GM19463 (cell line): ENCODE data around the gene ARIH2.
A peak's percentile ranks its signal among the peaks of the same experiment; 100 is the strongest.

Source experiments
- ATAC-seq: cut with Tn5 transposase; IDR thresholded peaks from one replicate; pipeline ENCODE4 v1.9.1; 2021; ENCODE audit warnings: mild to moderate bottlenecking, moderate library complexity; ENCODE audit not compliant: unreplicated experiment

The ARIH2 gene

DNA sequence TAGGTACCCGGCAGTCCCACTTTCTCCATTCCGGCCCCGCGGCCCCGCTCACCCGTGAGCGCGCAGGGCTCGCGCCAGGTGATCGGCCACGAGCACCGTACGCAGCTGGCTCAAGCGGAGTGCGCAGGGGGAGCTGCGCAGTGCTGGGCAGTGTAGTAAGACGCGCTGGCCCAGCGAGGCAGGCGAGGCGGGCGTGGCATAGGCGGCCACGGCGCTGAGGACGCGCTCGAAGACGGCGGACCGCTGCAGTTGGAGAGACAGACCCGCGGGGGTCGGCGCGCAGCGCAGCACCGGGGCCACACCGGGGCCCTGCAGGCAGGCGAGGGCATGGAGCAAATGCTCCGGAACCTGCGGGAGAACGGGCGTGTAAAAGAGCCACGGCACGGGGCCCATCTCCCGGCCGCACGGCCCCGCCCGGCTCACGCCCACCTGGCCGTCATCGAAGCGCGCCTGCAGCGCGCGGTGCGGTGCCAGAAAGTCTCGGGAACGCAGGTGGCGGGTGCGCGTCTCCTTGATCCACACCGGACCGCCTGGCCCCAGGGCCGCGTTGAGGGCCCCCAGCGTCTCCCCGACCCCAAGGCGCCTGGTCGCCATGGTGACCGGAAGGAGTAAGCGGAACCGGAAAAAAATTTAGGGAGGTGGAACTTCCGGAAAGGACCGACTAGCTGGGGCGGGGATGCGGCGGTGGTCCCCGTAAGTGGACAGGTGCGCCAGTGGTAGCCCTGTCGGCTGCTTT, 99.5 kb downstream of the ARIH2 start, which contains the start of gene DALRD3:
Gene DALRD3 (minus strand): TSS at position 610 of the 736 bp plus-strand sequence. CDS start 16 bp downstream, at position 594.
- ATAC-seq, result no peak

DNA sequence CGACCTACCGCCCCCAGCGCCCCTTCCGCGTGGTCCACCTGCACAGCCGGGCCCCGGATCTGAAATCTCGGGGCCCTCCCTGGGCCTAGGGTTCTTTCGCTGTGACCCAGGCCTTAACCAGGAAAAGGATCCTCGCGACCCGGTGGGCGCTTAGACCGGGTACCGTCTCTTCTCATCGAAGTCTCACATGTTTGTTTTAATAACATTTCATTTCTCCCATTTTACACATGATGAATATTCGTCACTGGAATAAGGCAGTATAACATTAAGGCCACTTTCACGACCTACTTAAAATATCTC, 100.0 kb downstream of the ARIH2 start:
- ATAC-seq, result no peak

DNA sequence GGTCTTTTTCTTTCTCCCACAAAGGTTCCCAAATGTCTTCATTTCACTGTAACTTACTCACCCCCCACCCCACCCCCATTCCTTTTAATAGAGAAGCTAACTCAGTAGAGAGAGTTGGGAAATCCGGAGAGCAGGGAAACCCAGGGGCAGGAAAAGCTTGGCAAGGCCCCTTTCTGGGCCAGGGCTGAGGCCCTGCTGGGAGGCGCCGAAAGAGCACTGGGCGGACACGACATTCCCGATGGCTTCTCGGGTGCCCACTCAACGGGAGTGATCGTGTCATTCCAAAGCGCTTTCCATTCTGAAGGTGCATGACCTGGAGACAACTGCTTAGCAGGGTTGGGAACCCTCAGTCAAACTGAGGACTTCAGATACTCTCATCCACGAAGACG, 101.3 kb downstream of the ARIH2 start:
- no peak for ATAC-seq

GRCh38 chr3:49020330-49021212, 101.9 kb downstream of the ARIH2 start:
- ATAC-seq, result no peak

GRCh38 chr3:49021213-49021812, 102.7 kb downstream of the ARIH2 start:
- ATAC-seq, result peak; percentile 52

GRCh38 chr3:49021813-49022687, 103.4 kb downstream of the ARIH2 start, which contains the start of gene NDUFAF3:
TSS of gene NDUFAF3 (plus strand) at chr3:49022121. CDS start at chr3:49022145, 24 bp downstream.
- peak; percentile 58 for ATAC-seq

- ATAC-seq, result no peak
Observed at GRCh38 chr3:49022688-49023171, 104.1 kb downstream of the ARIH2 start.

DNA sequence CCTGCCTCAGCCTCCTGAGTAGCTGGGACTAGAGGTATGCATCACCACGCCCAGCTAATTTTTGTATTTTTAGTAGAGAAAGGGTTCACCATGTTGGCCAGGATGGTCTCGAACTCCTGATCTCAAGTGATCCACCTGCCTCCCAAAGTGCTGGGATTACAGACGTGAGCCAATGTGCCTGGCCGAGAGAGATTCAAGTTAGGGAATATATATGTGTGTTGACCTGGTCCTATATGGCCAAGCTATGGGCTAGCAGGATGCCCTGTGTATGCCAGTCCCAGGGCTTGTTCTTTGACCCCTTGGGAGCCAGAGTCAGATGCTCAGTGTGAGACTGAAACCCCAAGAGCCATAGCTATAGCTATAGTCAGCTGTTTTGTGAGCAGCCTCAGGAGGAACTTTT, 105.1 kb downstream of the ARIH2 start:
- ATAC-seq, result no peak

DNA sequence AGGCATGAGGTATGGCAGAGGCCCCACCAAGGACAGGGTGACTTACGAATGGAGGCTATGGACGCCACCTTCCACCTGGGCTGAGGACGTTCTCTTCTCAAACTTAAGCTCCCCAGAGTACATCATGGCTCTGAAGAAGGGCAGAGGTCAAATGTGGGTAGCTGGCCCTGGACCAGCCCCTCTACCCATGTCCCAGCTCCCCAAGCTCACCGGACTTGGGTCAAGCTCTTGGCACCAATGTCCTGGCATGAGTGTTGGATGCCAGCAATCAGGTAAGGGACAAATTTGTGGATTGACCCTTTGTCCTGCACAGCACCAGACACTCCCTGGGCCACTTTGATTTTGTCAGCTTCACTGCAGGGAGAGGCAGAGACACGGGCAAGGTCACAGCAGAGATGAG, 105.8 kb downstream of the ARIH2 start:
- no peak for ATAC-seq

DNA sequence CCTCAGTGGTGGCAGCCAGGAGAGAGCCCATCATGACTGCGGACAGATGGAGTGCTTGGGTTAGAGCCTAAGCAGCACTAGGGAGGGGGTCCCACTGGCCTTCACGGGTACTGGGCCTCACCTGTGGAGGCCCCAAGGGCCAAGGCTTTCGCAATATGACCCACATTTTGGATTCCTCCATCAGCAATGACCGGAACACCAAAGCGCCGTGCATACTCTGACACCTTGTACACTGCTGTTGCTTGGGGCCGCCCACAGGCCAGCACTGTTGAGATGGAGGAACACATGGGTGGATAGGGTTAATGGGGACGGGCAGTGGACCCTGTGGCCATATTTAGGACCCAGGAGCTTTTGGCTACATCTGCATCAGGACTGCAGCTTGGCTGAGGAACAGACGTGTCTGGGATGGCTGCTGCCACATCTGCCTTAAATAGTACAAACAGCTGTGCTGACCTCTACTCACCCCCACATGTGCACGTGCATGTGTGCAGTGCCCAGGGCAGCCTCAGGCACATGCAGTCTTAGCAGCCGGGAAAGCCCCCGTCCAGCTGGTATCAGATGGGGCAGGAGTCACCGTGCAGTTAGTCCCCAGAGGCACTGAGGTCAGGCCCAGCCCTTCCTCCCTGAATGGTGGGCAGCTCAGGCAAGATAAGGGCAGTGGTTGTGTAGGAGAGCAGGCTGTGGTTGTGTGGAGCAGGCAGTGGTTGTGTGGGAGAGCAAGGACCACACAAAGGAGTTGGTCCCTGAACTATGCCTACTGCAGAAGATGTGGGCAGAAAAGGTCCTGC, 106.6 kb downstream of the ARIH2 start:
- ATAC-seq, result no peak

DNA sequence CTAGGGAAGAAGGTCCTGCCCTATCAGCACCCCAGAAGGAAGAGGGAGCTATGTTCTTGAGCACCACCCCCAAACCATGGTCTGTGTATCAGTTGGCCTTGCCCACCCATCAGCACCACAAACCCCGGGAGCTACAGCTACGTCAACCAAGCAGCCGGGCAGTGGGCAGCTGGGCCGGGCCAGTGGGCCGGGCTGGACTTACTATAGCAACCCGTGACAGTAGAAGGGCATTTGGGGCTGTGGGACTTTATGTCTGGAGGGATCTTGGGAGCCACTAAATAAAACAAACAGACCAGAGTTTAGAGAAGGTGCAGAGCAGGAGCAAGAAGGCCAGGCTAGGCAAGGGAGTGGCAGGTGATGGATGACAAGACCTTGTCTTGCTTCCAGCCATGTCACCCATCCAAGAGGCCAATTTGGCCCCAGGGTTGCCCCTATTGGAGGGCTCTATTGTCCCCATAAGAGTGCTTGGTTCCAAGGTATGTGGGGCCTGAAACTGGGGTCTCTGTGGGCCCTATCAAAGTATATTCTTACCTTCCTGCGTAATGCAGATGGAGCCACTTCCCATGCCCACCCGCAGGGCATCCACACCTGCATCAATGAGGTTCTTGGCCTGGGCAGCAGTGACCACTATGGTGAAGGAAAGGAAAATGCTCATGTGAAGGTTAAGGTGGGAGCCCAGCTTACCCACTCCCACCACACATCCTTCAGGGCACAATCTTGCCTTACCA, 107.3 kb downstream of the ARIH2 start:
- ATAC-seq, result no peak

- ATAC-seq, result no peak
Observed at GRCh38 chr3:49026536-49026935, 107.9 kb downstream of the ARIH2 start.

GRCh38 chr3:49027634-49028033, 109.0 kb downstream of the ARIH2 start:
- no peak for ATAC-seq

- no peak for ATAC-seq
Observed at GRCh38 chr3:49028298-49028672, 109.6 kb downstream of the ARIH2 start.

- ATAC-seq, result peak; percentile 87
Observed at GRCh38 chr3:49028673-49029562, 110.3 kb downstream of the ARIH2 start, which contains the start of gene IMPDH2. TSS of gene IMPDH2 (minus strand) at chr3:49029398. CDS start at chr3:49029350, 48 bp downstream.

- no peak for ATAC-seq
Observed at GRCh38 chr3:49029563-49029884, 110.9 kb downstream of the ARIH2 start.

DNA sequence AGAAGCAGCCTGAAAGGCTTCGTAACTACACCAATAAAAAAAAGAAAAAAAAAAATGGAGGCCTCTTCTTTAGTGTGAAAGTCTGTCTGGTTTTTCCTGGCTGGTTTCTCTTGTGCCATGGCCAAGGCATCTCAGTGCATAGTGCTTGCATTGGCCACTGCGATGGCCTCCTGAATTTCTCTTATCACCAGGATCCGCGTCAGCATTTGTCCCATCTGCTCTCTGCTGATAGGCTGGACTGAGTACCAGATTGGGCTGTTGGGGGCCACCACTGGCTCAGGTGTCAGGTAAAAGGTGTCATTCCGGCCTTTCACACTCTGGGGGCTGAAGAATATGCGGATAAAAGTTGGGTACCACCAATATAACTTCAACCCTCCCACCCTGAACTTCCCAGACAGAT, 111.7 kb downstream of the ARIH2 start:
- no peak for ATAC-seq

- no peak for ATAC-seq
Observed at GRCh38 chr3:49032646-49033304, 114.1 kb downstream of the ARIH2 start.
